WTC11 (cell line): ENCODE measurements around the gene SECISBP2L.

Experiments used
- KAT7 ChIP-seq: sonication (generic); formaldehyde crosslinking; IDR thresholded peaks from 2 replicates; pipeline ENCODE4 v1.8.1; 2023; ENCODE audit warnings: missing genetic modification reagents, mild to moderate bottlenecking, borderline replicate concordance
- MXD4 ChIP-seq: fragments of 250-450 bp; sonication (Bioruptor Pico); IDR thresholded peaks from 2 replicates; pipeline ENCODE4 v1.8.0; 2021; ENCODE audit warnings: mild to moderate bottlenecking, moderate library complexity, borderline replicate concordance
- ZNF121 ChIP-seq: sonication (generic); formaldehyde crosslinking; IDR thresholded peaks from 2 replicates; pipeline ENCODE4 v1.8.0; 2023; ENCODE audit warnings: missing genetic modification reagents
- TF ChIP-seq, protein P1 (sequence below): sonication (generic); formaldehyde crosslinking; IDR thresholded peaks from 2 replicates; pipeline ENCODE4 v1.8.1; 2022; ENCODE audit warnings: mild to moderate bottlenecking, moderate library complexity, missing genetic modification reagents
- TF ChIP-seq, protein P2 (sequence below): fragments of 200-600 bp; IDR thresholded peaks from 2 replicates; pipeline ENCODE4 v1.8.0; 2022; ENCODE audit warnings: antibody characterized with exemption
- TF ChIP-seq, protein P3 (sequence below): fragments of 250-450 bp; sonication (Bioruptor Pico); IDR thresholded peaks from 2 replicates; pipeline ENCODE4 v1.8.0; 2021; ENCODE audit warnings: mild to moderate bottlenecking
- TF ChIP-seq, protein P4 (sequence below): sonication (generic); formaldehyde crosslinking; IDR thresholded peaks from 2 replicates; pipeline ENCODE4 v1.8.1; 2023; ENCODE audit warnings: mild to moderate bottlenecking, missing genetic modification reagents, borderline replicate concordance
- TF ChIP-seq, protein P5 (sequence below): sonication (generic); formaldehyde crosslinking; conservative IDR thresholded peaks from 2 replicates; pipeline ENCODE4 v1.8.1; 2022; ENCODE audit warnings: mild to moderate bottlenecking, missing genetic modification reagents

DNA sequence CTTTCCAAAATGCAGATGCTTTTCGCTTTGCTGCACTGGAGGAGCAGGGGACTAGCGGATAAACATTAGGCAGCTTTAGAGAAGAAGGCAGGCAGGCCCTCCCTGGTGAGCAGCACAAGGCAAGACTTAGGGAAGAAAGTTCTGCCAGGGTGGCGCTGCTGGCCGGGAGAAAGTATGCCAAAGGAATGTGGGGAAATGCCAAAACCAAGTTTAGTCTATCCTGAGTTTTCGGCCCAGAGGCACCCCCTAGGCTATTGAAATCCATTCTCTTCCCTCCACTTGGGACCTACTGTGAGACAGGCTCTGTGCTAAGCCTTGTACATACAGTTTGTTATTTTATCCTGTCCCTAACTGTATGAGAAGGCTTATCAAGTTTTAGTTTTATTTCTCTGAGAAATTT lies 91.7 kb downstream of the SECISBP2L start:
- TF ChIP-seq, protein P1, sequence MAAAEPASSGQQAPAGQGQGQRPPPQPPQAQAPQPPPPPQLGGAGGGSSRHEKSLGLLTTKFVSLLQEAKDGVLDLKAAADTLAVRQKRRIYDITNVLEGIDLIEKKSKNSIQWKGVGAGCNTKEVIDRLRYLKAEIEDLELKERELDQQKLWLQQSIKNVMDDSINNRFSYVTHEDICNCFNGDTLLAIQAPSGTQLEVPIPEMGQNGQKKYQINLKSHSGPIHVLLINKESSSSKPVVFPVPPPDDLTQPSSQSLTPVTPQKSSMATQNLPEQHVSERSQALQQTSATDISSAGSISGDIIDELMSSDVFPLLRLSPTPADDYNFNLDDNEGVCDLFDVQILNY (CRISPR knock-in tag): no peak
- TF ChIP-seq, protein P2, sequence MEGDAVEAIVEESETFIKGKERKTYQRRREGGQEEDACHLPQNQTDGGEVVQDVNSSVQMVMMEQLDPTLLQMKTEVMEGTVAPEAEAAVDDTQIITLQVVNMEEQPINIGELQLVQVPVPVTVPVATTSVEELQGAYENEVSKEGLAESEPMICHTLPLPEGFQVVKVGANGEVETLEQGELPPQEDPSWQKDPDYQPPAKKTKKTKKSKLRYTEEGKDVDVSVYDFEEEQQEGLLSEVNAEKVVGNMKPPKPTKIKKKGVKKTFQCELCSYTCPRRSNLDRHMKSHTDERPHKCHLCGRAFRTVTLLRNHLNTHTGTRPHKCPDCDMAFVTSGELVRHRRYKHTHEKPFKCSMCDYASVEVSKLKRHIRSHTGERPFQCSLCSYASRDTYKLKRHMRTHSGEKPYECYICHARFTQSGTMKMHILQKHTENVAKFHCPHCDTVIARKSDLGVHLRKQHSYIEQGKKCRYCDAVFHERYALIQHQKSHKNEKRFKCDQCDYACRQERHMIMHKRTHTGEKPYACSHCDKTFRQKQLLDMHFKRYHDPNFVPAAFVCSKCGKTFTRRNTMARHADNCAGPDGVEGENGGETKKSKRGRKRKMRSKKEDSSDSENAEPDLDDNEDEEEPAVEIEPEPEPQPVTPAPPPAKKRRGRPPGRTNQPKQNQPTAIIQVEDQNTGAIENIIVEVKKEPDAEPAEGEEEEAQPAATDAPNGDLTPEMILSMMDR: no peak
- no peak for TF ChIP-seq MXD4
- no peak for TF ChIP-seq ZNF121 (CRISPR knock-in tag)
- TF ChIP-seq KAT7 (CRISPR knock-in tag): no peak
- TF ChIP-seq, protein P3, sequence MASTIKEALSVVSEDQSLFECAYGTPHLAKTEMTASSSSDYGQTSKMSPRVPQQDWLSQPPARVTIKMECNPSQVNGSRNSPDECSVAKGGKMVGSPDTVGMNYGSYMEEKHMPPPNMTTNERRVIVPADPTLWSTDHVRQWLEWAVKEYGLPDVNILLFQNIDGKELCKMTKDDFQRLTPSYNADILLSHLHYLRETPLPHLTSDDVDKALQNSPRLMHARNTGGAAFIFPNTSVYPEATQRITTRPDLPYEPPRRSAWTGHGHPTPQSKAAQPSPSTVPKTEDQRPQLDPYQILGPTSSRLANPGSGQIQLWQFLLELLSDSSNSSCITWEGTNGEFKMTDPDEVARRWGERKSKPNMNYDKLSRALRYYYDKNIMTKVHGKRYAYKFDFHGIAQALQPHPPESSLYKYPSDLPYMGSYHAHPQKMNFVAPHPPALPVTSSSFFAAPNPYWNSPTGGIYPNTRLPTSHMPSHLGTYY (CRISPR knock-in tag): no peak
- TF ChIP-seq, protein P4, sequence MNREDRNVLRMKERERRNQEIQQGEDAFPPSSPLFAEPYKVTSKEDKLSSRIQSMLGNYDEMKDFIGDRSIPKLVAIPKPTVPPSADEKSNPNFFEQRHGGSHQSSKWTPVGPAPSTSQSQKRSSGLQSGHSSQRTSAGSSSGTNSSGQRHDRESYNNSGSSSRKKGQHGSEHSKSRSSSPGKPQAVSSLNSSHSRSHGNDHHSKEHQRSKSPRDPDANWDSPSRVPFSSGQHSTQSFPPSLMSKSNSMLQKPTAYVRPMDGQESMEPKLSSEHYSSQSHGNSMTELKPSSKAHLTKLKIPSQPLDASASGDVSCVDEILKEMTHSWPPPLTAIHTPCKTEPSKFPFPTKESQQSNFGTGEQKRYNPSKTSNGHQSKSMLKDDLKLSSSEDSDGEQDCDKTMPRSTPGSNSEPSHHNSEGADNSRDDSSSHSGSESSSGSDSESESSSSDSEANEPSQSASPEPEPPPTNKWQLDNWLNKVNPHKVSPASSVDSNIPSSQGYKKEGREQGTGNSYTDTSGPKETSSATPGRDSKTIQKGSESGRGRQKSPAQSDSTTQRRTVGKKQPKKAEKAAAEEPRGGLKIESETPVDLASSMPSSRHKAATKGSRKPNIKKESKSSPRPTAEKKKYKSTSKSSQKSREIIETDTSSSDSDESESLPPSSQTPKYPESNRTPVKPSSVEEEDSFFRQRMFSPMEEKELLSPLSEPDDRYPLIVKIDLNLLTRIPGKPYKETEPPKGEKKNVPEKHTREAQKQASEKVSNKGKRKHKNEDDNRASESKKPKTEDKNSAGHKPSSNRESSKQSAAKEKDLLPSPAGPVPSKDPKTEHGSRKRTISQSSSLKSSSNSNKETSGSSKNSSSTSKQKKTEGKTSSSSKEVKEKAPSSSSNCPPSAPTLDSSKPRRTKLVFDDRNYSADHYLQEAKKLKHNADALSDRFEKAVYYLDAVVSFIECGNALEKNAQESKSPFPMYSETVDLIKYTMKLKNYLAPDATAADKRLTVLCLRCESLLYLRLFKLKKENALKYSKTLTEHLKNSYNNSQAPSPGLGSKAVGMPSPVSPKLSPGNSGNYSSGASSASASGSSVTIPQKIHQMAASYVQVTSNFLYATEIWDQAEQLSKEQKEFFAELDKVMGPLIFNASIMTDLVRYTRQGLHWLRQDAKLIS (CRISPR knock-in tag): no peak
- TF ChIP-seq, protein P5, sequence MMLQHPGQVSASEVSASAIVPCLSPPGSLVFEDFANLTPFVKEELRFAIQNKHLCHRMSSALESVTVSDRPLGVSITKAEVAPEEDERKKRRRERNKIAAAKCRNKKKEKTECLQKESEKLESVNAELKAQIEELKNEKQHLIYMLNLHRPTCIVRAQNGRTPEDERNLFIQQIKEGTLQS (CRISPR knock-in tag): no peak
